Measurements from ENCODE around the gene AP4E1.
A peak's percentile ranks its signal among the peaks of the same experiment; 100 is the strongest.
"Not testable (repeated sequence)": the region's sequence is repeated elsewhere in the genome, so short reads cannot be mapped to it uniquely, and the experiment has no call there.

The AP4E1 gene

GRCh38 chr15:50904211-50904610, 4.3 kb upstream of the AP4E1 start:
- no peak for TF ChIP-seq CTCF (IDR thresholded peaks at IDR 0.05; ENCODE audit: control extremely low read depth, extremely low read depth, low read depth, missing control alignments)
- POLR2A ChIA-PET = no interaction called here
- DNase-seq (ENCODE audit: extremely low spot score) = no peak
- CTCF ChIA-PET = interaction anchor here (1.2 to 5.4 kb wide), 5 partner anchors 8 to 28 kb away, joined by 3 to 46 read pairs (median 4); no protein-coding TSS in a partner anchor

GRCh38 chr15:50905055-50905454, 3.4 kb upstream of the AP4E1 start:
- DNase-seq (ENCODE audit: extremely low spot score) = no peak
- TF ChIP-seq CTCF (IDR thresholded peaks at IDR 0.05; ENCODE audit: control extremely low read depth, extremely low read depth, low read depth, missing control alignments) = no peak
- POLR2A ChIA-PET = no interaction called here
- CTCF ChIA-PET = interaction anchor here (1.2 to 5.4 kb wide), 5 partner anchors 9 to 29 kb away, joined by 3 to 46 read pairs (median 4); no protein-coding TSS in a partner anchor

GRCh38 chr15:50906954-50907600, 1.4 kb upstream of the AP4E1 start:
- CTCF ChIA-PET = interaction anchor here (1.5 to 5.4 kb wide), 4 partner anchors 8 to 31 kb away, joined by 6 to 46 read pairs (median 8); no protein-coding TSS in a partner anchor
- POLR2A ChIA-PET = interaction anchor here (0.6 to 0.8 kb wide), 3 partner anchors 18 to 52 kb away, joined by 3 to 4 read pairs (median 4); no protein-coding TSS in a partner anchor
- DNase-seq (ENCODE audit: extremely low spot score) = peak; percentile 79
- no peak for TF ChIP-seq CTCF (IDR thresholded peaks at IDR 0.05; ENCODE audit: control extremely low read depth, extremely low read depth, low read depth, missing control alignments)

GRCh38 chr15:50907601-50908208, 778 bp upstream of the AP4E1 start:
- ChIA-PET CTCF (interaction anchor here (1.5 to 5.4 kb wide), 4 partner anchors 9 to 31 kb away, joined by 6 to 46 read pairs (median 8); no protein-coding TSS in a partner anchor), POLR2A (interaction anchor here (0.6 to 0.8 kb wide), 3 partner anchors 18 to 53 kb away, joined by 3 to 4 read pairs (median 4); no protein-coding TSS in a partner anchor)
- TF ChIP-seq CTCF (IDR thresholded peaks at IDR 0.05; ENCODE audit: control extremely low read depth, extremely low read depth, low read depth, missing control alignments) = no peak
- DNase-seq (ENCODE audit: extremely low spot score) = peak; percentile 39

- no peak for DNase-seq (ENCODE audit: extremely low spot score)
- POLR2A ChIA-PET = no interaction called here
- no peak for TF ChIP-seq CTCF (IDR thresholded peaks at IDR 0.05; ENCODE audit: control extremely low read depth, extremely low read depth, low read depth, missing control alignments)
- CTCF ChIA-PET = interaction anchor here (0.6 to 2.7 kb wide), 13 partner anchors 9 to 234 kb away, joined by 3 to 17 read pairs (median 3); no protein-coding TSS in a partner anchor
These were observed 481 bp downstream of the AP4E1 start for GRCh38 chr15:50909010-50909317.

GRCh38 chr15:50910426-50910795, 1.9 kb downstream of the AP4E1 start:
- CTCF ChIA-PET = interaction anchor here (1.8 to 2.7 kb wide), 3 partner anchors 12 to 34 kb away, joined by 4 to 17 read pairs (median 10); no protein-coding TSS in a partner anchor
- DNase-seq (ENCODE audit: extremely low spot score); POLR2A ChIA-PET: not testable (repeated sequence)

GRCh38 chr15:50911001-50911400, 2.5 kb downstream of the AP4E1 start:
- no peak for TF ChIP-seq CTCF (IDR thresholded peaks at IDR 0.05; ENCODE audit: control extremely low read depth, extremely low read depth, low read depth, missing control alignments)
- POLR2A ChIA-PET = no interaction called here
- DNase-seq (ENCODE audit: extremely low spot score) = no peak
- CTCF ChIA-PET = interaction anchor here (2.4 to 2.7 kb wide), 2 partner anchors 25 to 35 kb away, joined by 10 to 17 read pairs; no protein-coding TSS in a partner anchor

All from GM10248 (cell line).